GM18861 (cell line): ENCODE data around the gene SSPN.

Source experiments
- ATAC-seq: cut with Tn5 transposase; IDR thresholded peaks from one replicate; pipeline ENCODE4 v1.9.1; 2021; ENCODE audit not compliant: unreplicated experiment

Gene SSPN

GRCh38 chr12:26282339-26282940 lies 87.1 kb downstream of the SSPN start:
- no peak for ATAC-seq

- ATAC-seq = no peak
Measured at GRCh38 chr12:26283046-26283445, 87.7 kb downstream of the SSPN start.

GRCh38 chr12:26283617-26284016 lies 88.2 kb downstream of the SSPN start:
- no peak for ATAC-seq

GRCh38 chr12:26285401-26285800 lies 90.0 kb downstream of the SSPN start:
- no peak for ATAC-seq

GRCh38 chr12:26286186-26286585 lies 90.8 kb downstream of the SSPN start:
- no peak for ATAC-seq

- ATAC-seq = no peak
Measured at GRCh38 chr12:26287671-26288381, 92.5 kb downstream of the SSPN start.

- no peak for ATAC-seq
Measured at GRCh38 chr12:26290565-26290964, 95.2 kb downstream of the SSPN start.

GRCh38 chr12:26292596-26292995 lies 97.2 kb downstream of the SSPN start:
- no peak for ATAC-seq

- no peak for ATAC-seq
Measured at GRCh38 chr12:26293612-26294011, 98.2 kb downstream of the SSPN start.

GRCh38 chr12:26295001-26295400 lies 99.6 kb downstream of the SSPN start:
- ATAC-seq = no peak

GRCh38 chr12:26297396-26298070 lies 102.2 kb downstream of the SSPN start:
- ATAC-seq = no peak

GRCh38 chr12:26298785-26299621 lies 103.6 kb downstream of the SSPN start:
- peak; percentile 97 for ATAC-seq

GRCh38 chr12:26299751-26300150 lies 104.4 kb downstream of the SSPN start:
- no peak for ATAC-seq
